H9 (cell line): Measurements from ENCODE around the gene DNAI4. TPM values are rescaled to one million over a fixed set of nuclear protein-coding genes. Genes with fewer than 3 reads are reported as not detected.
"Not testable (repeated sequence)": the region's sequence is repeated elsewhere in the genome, so short reads cannot be mapped to it uniquely, and the experiment has no call there.

Source experiments
- DNase-seq: peaks from one replicate; pipeline ENCODE4 v3.0.0-alpha.2; 2017
- H2AFZ ChIP-seq: one replicate; pipeline ENCODE4 v1.6.1; 2013; ENCODE audit warnings: mild to moderate bottlenecking, low read length, control low read depth, moderate library complexity
- H2AK5ac ChIP-seq: 2 replicates; pipeline ENCODE4 v1.6.1; 2013; ENCODE audit warnings: low read length, control low read depth, mixed read lengths; ENCODE audit not compliant: insufficient read length
- H2BK120ac ChIP-seq: one replicate; pipeline ENCODE4 v1.6.1; 2013; ENCODE audit warnings: low read depth, mild to moderate bottlenecking, low read length, control low read depth, inconsistent platforms; ENCODE audit not compliant: poor library complexity, severe bottlenecking
- H2BK12ac ChIP-seq: 2 replicates; pipeline ENCODE4 v1.6.1; 2013; ENCODE audit warnings: low read length, control low read depth, mixed read lengths, low read depth; ENCODE audit not compliant: insufficient read length
- H2BK15ac ChIP-seq: 2 replicates; pipeline ENCODE4 v1.6.1; 2013; ENCODE audit warnings: low read depth, low read length, control low read depth
- H2BK20ac ChIP-seq: one replicate; pipeline ENCODE4 v1.6.1; 2013; ENCODE audit warnings: low read depth, mild to moderate bottlenecking, low read length, control low read depth, inconsistent platforms; ENCODE audit not compliant: poor library complexity, severe bottlenecking
- H2BK5ac ChIP-seq: 2 replicates; pipeline ENCODE4 v1.6.1; 2013; ENCODE audit warnings: low read length, control low read depth, mixed read lengths; ENCODE audit not compliant: insufficient read length
- H3K14ac ChIP-seq: 2 replicates; pipeline ENCODE4 v1.6.1; 2013; ENCODE audit warnings: low read length, control low read depth; ENCODE audit not compliant: insufficient read depth
- H3K18ac ChIP-seq: 2 replicates; pipeline ENCODE4 v1.6.1; 2013; ENCODE audit warnings: low read depth, mild to moderate bottlenecking, mixed read lengths, low read length, control low read depth; ENCODE audit not compliant: insufficient read length
- H3K23ac ChIP-seq: 2 replicates; pipeline ENCODE4 v1.6.1; 2013; ENCODE audit warnings: low read length, control low read depth, mixed read lengths, low read depth; ENCODE audit not compliant: insufficient read length
- H3K23me2 ChIP-seq: 2 replicates; pipeline ENCODE4 v1.6.1; 2013; ENCODE audit warnings: low read depth, mild to moderate bottlenecking, mixed read lengths, low read length, control low read depth; ENCODE audit not compliant: insufficient read length, poor library complexity, severe bottlenecking
- H3K27ac ChIP-seq: 2 replicates; pipeline ENCODE4 v1.5.1; 2013; ENCODE audit warnings: low read length, control low read depth, mixed read lengths, low read depth; ENCODE audit not compliant: insufficient read length
- H3K27me3 ChIP-seq: 2 replicates; pipeline ENCODE4 v1.6.1; 2013; ENCODE audit warnings: low read length, control low read depth, inconsistent platforms; ENCODE audit not compliant: insufficient read depth
- H3K4ac ChIP-seq: 2 replicates; pipeline ENCODE4 v1.6.1; 2013; ENCODE audit warnings: low read depth, mild to moderate bottlenecking, control low read depth, inconsistent platforms, low read length, moderate library complexity
- H3K4me1 ChIP-seq: 2 replicates; pipeline ENCODE4 v1.6.1; 2013; ENCODE audit warnings: low read length, control low read depth, inconsistent platforms; ENCODE audit not compliant: insufficient read depth
- H3K4me2 ChIP-seq: 2 replicates; pipeline ENCODE4 v1.6.1; 2013; ENCODE audit warnings: low read length, control low read depth, mixed read lengths; ENCODE audit not compliant: insufficient read length, insufficient read depth
- H3K56ac ChIP-seq: 2 replicates; pipeline ENCODE4 v1.6.1; 2013; ENCODE audit warnings: low read depth, mild to moderate bottlenecking, mixed read lengths, low read length, control low read depth; ENCODE audit not compliant: insufficient read length
- H3K79me1 ChIP-seq: 2 replicates; pipeline ENCODE4 v1.6.1; 2013; ENCODE audit warnings: low read depth, mild to moderate bottlenecking, moderate library complexity, low read length, control low read depth, inconsistent platforms; ENCODE audit not compliant: insufficient read depth, poor library complexity, severe bottlenecking
- H3K79me2 ChIP-seq: 2 replicates; pipeline ENCODE4 v1.6.1; 2013; ENCODE audit warnings: low read length, control low read depth, inconsistent platforms; ENCODE audit not compliant: insufficient read depth
- H3K9ac ChIP-seq: 2 replicates; pipeline ENCODE4 v1.6.1; 2013; ENCODE audit warnings: low read length, control low read depth, mixed read lengths; ENCODE audit not compliant: insufficient read length; ENCODE audit errors: extremely low read depth
- H3K9me3 ChIP-seq: one replicate; pipeline ENCODE4 v1.6.1; 2013; ENCODE audit warnings: low read depth, low read length, inconsistent platforms; ENCODE audit not compliant: control insufficient read depth
- H3T11ph ChIP-seq: one replicate; pipeline ENCODE4 v1.6.1; 2013; ENCODE audit warnings: mild to moderate bottlenecking, low read length, control low read depth, inconsistent platforms
- H4K20me1 ChIP-seq: one replicate; pipeline ENCODE4 v1.6.1; 2013; ENCODE audit not compliant: control insufficient read depth, insufficient read length, insufficient read depth
- H4K5ac ChIP-seq: 2 replicates; pipeline ENCODE4 v1.6.1; 2013; ENCODE audit warnings: low read depth, mild to moderate bottlenecking, mixed read lengths, low read length, control low read depth; ENCODE audit not compliant: insufficient read length
- H4K8ac ChIP-seq: replicated peaks from 2 replicates; pipeline ENCODE4 v1.6.1; 2013; ENCODE audit warnings: low read length, control low read depth, mixed read lengths, low read depth; ENCODE audit not compliant: insufficient read length
- H4K91ac ChIP-seq: 2 replicates; pipeline ENCODE4 v1.6.1; 2013; ENCODE audit warnings: low read depth, mild to moderate bottlenecking, moderate library complexity, mixed read lengths, low read length, control low read depth; ENCODE audit not compliant: insufficient read length
- H3K27ac Mint-ChIP-seq, 3 experiments: 2 replicates in 2 of 3; 3 replicates in 1 of 3; pipeline ENCODE4 v1.8.0; 2020 to 2021; ENCODE audit warnings: mixed read lengths in 3 of 3, mild to moderate bottlenecking in 1 of 3, moderate library complexity in 1 of 3
- H3K27me3 Mint-ChIP-seq: 2 replicates; pipeline ENCODE4 v1.8.0; 2021; ENCODE audit warnings: low read depth, mild to moderate bottlenecking, moderate library complexity, mixed read lengths
- H3K36me3 Mint-ChIP-seq, 3 experiments: 2 replicates in 2 of 3; 3 replicates in 1 of 3; pipeline ENCODE4 v1.8.0; 2020 to 2021; ENCODE audit warnings: low read depth in 3 of 3, mixed read lengths in 3 of 3; ENCODE audit not compliant: insufficient read depth in 1 of 3
- H3K4me1 Mint-ChIP-seq, 2 experiments: 2 replicates each; pipeline ENCODE4 v1.8.0; 2020; ENCODE audit warnings: mixed read lengths in 2 of 2
- H3K4me3 Mint-ChIP-seq, 2 experiments: 2 replicates in 1 of 2; 3 replicates in 1 of 2; pipeline ENCODE4 v1.8.0; 2020 to 2021; ENCODE audit warnings: mild to moderate bottlenecking in 2 of 2, mixed read lengths in 2 of 2, moderate library complexity in 1 of 2
- H3K9me3 Mint-ChIP-seq, 2 experiments: 2 replicates in 1 of 2; 3 replicates in 1 of 2; pipeline ENCODE4 v1.8.0; 2020; ENCODE audit warnings: mild to moderate bottlenecking in 2 of 2, mixed read lengths in 2 of 2, moderate library complexity in 1 of 2
- CTCF ChIP-seq: fragments of 200-600 bp; sonication (generic); conservative IDR thresholded peaks from 3 replicates; pipeline ENCODE4 v1.8.0; 2021; ENCODE audit warnings: antibody characterized with exemption, mild to moderate bottlenecking
- WGBS: extraction: QIAGEN DNeasy Blood & Tissue Kit; methylation state at CpG from one replicate; pipeline ENCODE4 v1.1.7; 2013; ENCODE audit warnings: missing lambda C conversion rate, low lambda C conversion rate, mixed read lengths; ENCODE audit not compliant: insufficient read length; ENCODE audit errors: extremely low coverage; 5-methylcytosine and 5-hydroxymethylcytosine counted together
- total RNA-seq: library from RNA; stranded (reverse); gene quantifications from 2 replicates; pipeline ENCODE4 v1.2.1, GENCODE V29; 2021

DNAI4 gene
- total RNA-seq, 1 experiment from 2014 or later = 1.4 TPM

- Histone ChIP-seq H3K4me2 (no peak overlapping the region), H2BK120ac (no peak overlapping the region), H4K20me1 (no peaks in the 10 kb centered on the region), H3K79me2 (no peaks in the 10 kb centered on the region), H3K23ac (no peak overlapping the region), H2BK20ac (no peak overlapping the region), H3K9me3 (no peaks in the 10 kb centered on the region), H4K91ac (no peak overlapping the region), H4K8ac (no peak overlapping the region), H3K4me1 (no peaks in the 10 kb centered on the region), H4K5ac (no peak overlapping the region), H3K23me2 (no peaks in the 10 kb centered on the region), H3K18ac (no peak overlapping the region), H3K14ac (no peak overlapping the region), H3K27ac (no peak overlapping the region), H2AFZ (no peak overlapping the region), H3K79me1 (no peaks in the 10 kb centered on the region), H3T11ph (no peak overlapping the region), H3K9ac (no peak overlapping the region), H2AK5ac (no peak overlapping the region), H2BK12ac (no peak overlapping the region), H3K4ac (no peak overlapping the region), H2BK15ac (no peak overlapping the region), H2BK5ac (no peak overlapping the region), H3K56ac (no peak overlapping the region), H3K27me3 (no peaks in the 10 kb centered on the region)
- no peak overlapping the region for H3K4me3 Mint-ChIP-seq
- peaks cover 3% of the 10 kb centered on the region in 2 experiments; a peak in 2 of 4 replicates for H3K4me1 Mint-ChIP-seq
- TF ChIP-seq CTCF = no peak
- no peaks in the 10 kb centered on the region for H3K36me3 Mint-ChIP-seq
- H3K27me3 Mint-ChIP-seq = no peaks in the 10 kb centered on the region
- no peak for DNase-seq
- WGBS = no CpG with 5 or more reads among the region's 5 CpGs
- H3K9me3 Mint-ChIP-seq = peaks cover 0 to under 1% of the 10 kb centered on the region in 2 experiments; a peak in 3 of 5 replicates
- no peak overlapping the region for H3K27ac Mint-ChIP-seq
Measured at GRCh38 chr1:66873111-66873510, 51.5 kb downstream of the DNAI4 start.

GRCh38 chr1:66872024-66872423, 52.6 kb downstream of the DNAI4 start:
- not testable (repeated sequence) for H3K23ac ChIP-seq, H3K27ac Mint-ChIP-seq

More at GRCh38 chr1:66872024-66872423, 52.6 kb downstream of the DNAI4 start:
- not testable (repeated sequence) for H3K4me2 ChIP-seq, H3K4me1 ChIP-seq, H3T11ph ChIP-seq, H2BK120ac ChIP-seq, H3K4me1 Mint-ChIP-seq, H2BK15ac ChIP-seq, H2BK12ac ChIP-seq, H4K5ac ChIP-seq, H2BK20ac ChIP-seq, H3K23me2 ChIP-seq, H4K20me1 ChIP-seq, H3K27me3 ChIP-seq, H3K36me3 Mint-ChIP-seq, H3K4ac ChIP-seq, H3K27ac ChIP-seq, H4K8ac ChIP-seq, H3K9me3 Mint-ChIP-seq, H2AK5ac ChIP-seq, H4K91ac ChIP-seq, H3K4me3 Mint-ChIP-seq, H3K14ac ChIP-seq, DNase-seq, H3K27me3 Mint-ChIP-seq, H3K56ac ChIP-seq, H3K9me3 ChIP-seq, H2BK5ac ChIP-seq, H3K79me1 ChIP-seq, H3K79me2 ChIP-seq, H2AFZ ChIP-seq, H3K9ac ChIP-seq, H3K18ac ChIP-seq
- no CpG with 5 or more reads among the region's 7 CpGs for WGBS
